HepG2 (cell line): Measurements from ENCODE around the gene CXADR. TPM values are rescaled to one million over a fixed set of nuclear protein-coding genes. Genes with fewer than 3 reads are reported as not detected.

Experiments
- AHDC1 ChIP-seq: sonication (generic); formaldehyde crosslinking; IDR thresholded peaks from 2 replicates; pipeline ENCODE4 v1.5.1; 2020; ENCODE audit warnings: mild to moderate bottlenecking, missing genetic modification reagents, borderline replicate concordance
- MTA1 ChIP-seq: sonication (generic); formaldehyde crosslinking; IDR thresholded peaks from 2 replicates; pipeline ENCODE4 v1.4.0; 2020; ENCODE audit warnings: missing genetic modification reagents, mild to moderate bottlenecking, borderline replicate concordance
- POLR2AphosphoS5 ChIP-seq: IDR thresholded peaks from 2 replicates; pipeline ENCODE4 v1.6.1; 2012; ENCODE audit warnings: low read depth, low read length
- RXRB ChIP-seq: IDR thresholded peaks from 2 replicates; pipeline ENCODE4 v1.6.1; 2016; ENCODE audit warnings: borderline replicate concordance, missing genetic modification reagents, missing compliant biosample characterization
- SMAD9 ChIP-seq: sonication (generic); formaldehyde crosslinking; IDR thresholded peaks from 2 replicates; pipeline ENCODE4 v1.5.1; 2020; ENCODE audit warnings: mild to moderate bottlenecking, missing genetic modification reagents
- SOX6 ChIP-seq, 2 experiments: fragments of 450-650 bp in 1 of 2; sonication (generic) in 1 of 2; formaldehyde crosslinking in 1 of 2; IDR thresholded peaks; 2 replicates each; pipeline versions ENCODE4 v1.4.0 to v1.6.1; 2017 to 2020; ENCODE audit warnings: antibody characterized with exemption in 1 of 2, mild to moderate bottlenecking in 1 of 2, missing genetic modification reagents in 1 of 2
- SSRP1 ChIP-seq: IDR thresholded peaks from 2 replicates; pipeline ENCODE4 v1.6.1; 2016; ENCODE audit warnings: control low read depth
- ZBTB33 ChIP-seq: sonication (generic); formaldehyde crosslinking; IDR thresholded peaks from 2 replicates; pipeline ENCODE4 v1.4.0; 2020; ENCODE audit warnings: missing genetic modification reagents
- ZBTB8A ChIP-seq: sonication (generic); formaldehyde crosslinking; IDR thresholded peaks from 2 replicates; pipeline ENCODE4 v1.4.0; 2020; ENCODE audit warnings: mild to moderate bottlenecking, low read depth, missing genetic modification reagents, borderline replicate concordance
- ZNF232 ChIP-seq: sonication (generic); formaldehyde crosslinking; IDR thresholded peaks from 2 replicates; pipeline ENCODE4 v1.4.0; 2020; ENCODE audit warnings: missing genetic modification reagents, borderline replicate concordance
- ZNF747 ChIP-seq: sonication (generic); formaldehyde crosslinking; IDR thresholded peaks from 2 replicates; pipeline ENCODE4 v1.8.1; 2023; ENCODE audit warnings: missing genetic modification reagents, mild to moderate bottlenecking, borderline replicate concordance
- ZNF772 ChIP-seq: sonication (generic); formaldehyde crosslinking; IDR thresholded peaks from 2 replicates; pipeline ENCODE4 v1.5.0; 2020; ENCODE audit warnings: mild to moderate bottlenecking, missing genetic modification reagents
- ZNF878 ChIP-seq: sonication (generic); formaldehyde crosslinking; IDR thresholded peaks from 2 replicates; pipeline ENCODE4 v1.8.1; 2023; ENCODE audit warnings: mild to moderate bottlenecking, missing genetic modification reagents, moderate library complexity
- polyA plus RNA-seq, 8 experiments: library from polyadenylated mRNA; depleted of rRNA in 3 of 8; stranded (reverse) in 7 of 8; unstranded in 1 of 8; fragments of >200 nt; fragmentation: Illumina TruSeq in 4 of 8; extraction: Trizol in 4 of 8; gene quantifications; 2 replicates each; pipeline versions ENCODE4 v1.2.1 to v1.2.3, GENCODE V29; 2011 to 2016; ENCODE audit warnings: low read depth in 4 of 8, missing spikeins in 1 of 8, mixed read lengths in 1 of 8; ENCODE audit not compliant: insufficient read depth in 1 of 8
- total RNA-seq, 5 experiments: library from RNA; depleted of rRNA; stranded (reverse); fragments of >200 nt; fragmentation: Illumina TruSeq; extraction: Trizol; gene quantifications; 2 replicates each; pipeline ENCODE4 v1.2.3, GENCODE V29; 2016; ENCODE audit warnings: low read depth in 1 of 5
- TF ChIP-seq, protein P1 (sequence below), 2 experiments: sonication (generic) in 1 of 2; formaldehyde crosslinking in 1 of 2; IDR thresholded peaks; 2 replicates each; pipeline versions ENCODE4 v1.6.1 to v1.9.0; 2014 to 2022; ENCODE audit warnings: antibody characterized with exemption in 1 of 2, borderline replicate concordance in 1 of 2, inconsistent platforms in 1 of 2, low read depth in 1 of 2, missing genetic modification reagents in 1 of 2

Gene CXADR
- total and polyA plus RNA-seq, 2 of the 13 experiments (the other 11 are each of a cell fraction or from before 2014, with no cell fraction given), result 86.8 to 110 TPM

DNA sequence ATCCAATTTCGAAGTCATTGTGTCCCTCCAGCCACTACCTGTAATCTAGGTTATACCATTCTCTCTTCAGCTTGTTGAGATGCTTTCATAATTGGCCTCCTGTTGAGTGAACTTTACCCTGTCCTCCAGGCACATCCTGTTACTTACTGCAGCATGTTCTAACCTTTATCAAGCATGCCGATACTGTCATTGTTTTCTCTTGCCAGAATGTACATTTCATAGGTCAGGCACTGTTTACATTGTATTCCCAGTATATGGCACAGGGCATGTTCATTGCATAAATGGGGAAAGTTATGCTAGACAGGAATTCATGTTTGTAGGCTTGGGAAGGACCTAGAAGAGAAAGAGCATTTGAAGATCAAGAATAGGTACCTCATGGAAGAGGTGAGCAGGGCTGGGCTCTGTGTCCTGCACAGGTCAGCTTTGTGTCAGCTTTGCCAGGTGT, 10.2 kb downstream of the CXADR start (continued):
- TF ChIP-seq, protein P1, sequence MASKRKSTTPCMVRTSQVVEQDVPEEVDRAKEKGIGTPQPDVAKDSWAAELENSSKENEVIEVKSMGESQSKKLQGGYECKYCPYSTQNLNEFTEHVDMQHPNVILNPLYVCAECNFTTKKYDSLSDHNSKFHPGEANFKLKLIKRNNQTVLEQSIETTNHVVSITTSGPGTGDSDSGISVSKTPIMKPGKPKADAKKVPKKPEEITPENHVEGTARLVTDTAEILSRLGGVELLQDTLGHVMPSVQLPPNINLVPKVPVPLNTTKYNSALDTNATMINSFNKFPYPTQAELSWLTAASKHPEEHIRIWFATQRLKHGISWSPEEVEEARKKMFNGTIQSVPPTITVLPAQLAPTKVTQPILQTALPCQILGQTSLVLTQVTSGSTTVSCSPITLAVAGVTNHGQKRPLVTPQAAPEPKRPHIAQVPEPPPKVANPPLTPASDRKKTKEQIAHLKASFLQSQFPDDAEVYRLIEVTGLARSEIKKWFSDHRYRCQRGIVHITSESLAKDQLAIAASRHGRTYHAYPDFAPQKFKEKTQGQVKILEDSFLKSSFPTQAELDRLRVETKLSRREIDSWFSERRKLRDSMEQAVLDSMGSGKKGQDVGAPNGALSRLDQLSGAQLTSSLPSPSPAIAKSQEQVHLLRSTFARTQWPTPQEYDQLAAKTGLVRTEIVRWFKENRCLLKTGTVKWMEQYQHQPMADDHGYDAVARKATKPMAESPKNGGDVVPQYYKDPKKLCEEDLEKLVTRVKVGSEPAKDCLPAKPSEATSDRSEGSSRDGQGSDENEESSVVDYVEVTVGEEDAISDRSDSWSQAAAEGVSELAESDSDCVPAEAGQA (IDR thresholded peaks at IDR 0.05; ENCODE audit: low read depth), result peak; percentile 81
- TF ChIP-seq, protein P1 (CRISPR knock-in tag; IDR thresholded peaks at IDR 0.05; ENCODE audit: borderline replicate concordance), result no peak
- TF ChIP-seq POLR2AphosphoS5, result 0 out of 2 replicates have a peak, but pooled peaks have one; percentile 30
- TF ChIP-seq SSRP1 (CRISPR knock-in tag), result peak; percentile 85; the same call in 1 of the 2 replicates
- peak; percentile 75; the same call in 1 of the 2 replicates for TF ChIP-seq ZBTB33 (CRISPR knock-in tag)
- peak; percentile 78; the same call in 1 of the 2 replicates for TF ChIP-seq ZNF772 (CRISPR knock-in tag)
- no peak for TF ChIP-seq SOX6 (IDR thresholded peaks at IDR 0.05)
- peak; percentile 100 for TF ChIP-seq SOX6 (CRISPR knock-in tag; IDR thresholded peaks at IDR 0.05)
- no peak for TF ChIP-seq ZBTB8A (CRISPR knock-in tag)
- TF ChIP-seq RXRB (CRISPR knock-in tag), result peak; percentile 98
- TF ChIP-seq ZNF878, result peak; percentile 94
- peak; percentile 54; the same call in 1 of the 2 replicates for TF ChIP-seq MTA1 (CRISPR knock-in tag)
- peak; percentile 100 for TF ChIP-seq AHDC1 (CRISPR knock-in tag)
- TF ChIP-seq SMAD9 (CRISPR knock-in tag), result no peak
- peak; percentile 69; the same call in 1 of the 2 replicates for TF ChIP-seq ZNF747 (CRISPR knock-in tag)
- peak; percentile 77; the same call in 1 of the 2 replicates for TF ChIP-seq ZNF232 (CRISPR knock-in tag)
